NCI-H2171 (cell line): ENCODE results near the gene KIAA0930.
"Not testable (repeated sequence)": the region's sequence is repeated elsewhere in the genome, so short reads cannot be mapped to it uniquely, and the experiment has no call there.

ENCODE experiments used
- DNase-seq: peaks from one replicate; lab custom pipeline; 2025; lab: John Stamatoyannopoulos, UW

KIAA0930 gene

GRCh38 chr22:45240810-45241631 lies at the start of gene KIAA0930:
Gene KIAA0930 (minus strand): TSS chr22:45240894. CDS start chr22:45240703, 191 bp downstream.
- peak; percentile 64 for DNase-seq

GRCh38 chr22:45286854-45287551 lies 46.3 kb upstream of the KIAA0930 start:
- DNase-seq, result no peak

- no peak for DNase-seq
These were observed 44.8 kb upstream of the KIAA0930 start for GRCh38 chr22:45285263-45286058.

- no peak for DNase-seq
These were observed 44.1 kb upstream of the KIAA0930 start, which contains the start of gene UPK3A for GRCh38 chr22:45284705-45285262. Gene UPK3A (plus strand): TSS chr22:45284949. CDS start chr22:45285014, 65 bp downstream.

GRCh38 chr22:45281010-45281409 lies 40.3 kb upstream of the KIAA0930 start:
- no peak for DNase-seq

GRCh38 chr22:45280587-45280980 lies 39.9 kb upstream of the KIAA0930 start:
- DNase-seq, result no peak

GRCh38 chr22:45278125-45278524 lies 37.4 kb upstream of the KIAA0930 start:
- no peak for DNase-seq

GRCh38 chr22:45277720-45278119 lies 37.0 kb upstream of the KIAA0930 start:
- DNase-seq, result not testable (repeated sequence)

GRCh38 chr22:45276507-45277105 lies 35.9 kb upstream of the KIAA0930 start:
- no peak for DNase-seq

GRCh38 chr22:45273452-45274075 lies 32.9 kb upstream of the KIAA0930 start:
- no peak for DNase-seq

- DNase-seq, result no peak
These were observed 31.8 kb upstream of the KIAA0930 start for GRCh38 chr22:45272498-45272897.

- DNase-seq, result no peak
These were observed 31.0 kb upstream of the KIAA0930 start for GRCh38 chr22:45271667-45272201.

- no peak for DNase-seq
These were observed 29.7 kb upstream of the KIAA0930 start for GRCh38 chr22:45270095-45271020.

- DNase-seq, result peak; percentile 78
These were observed 28.5 kb upstream of the KIAA0930 start for GRCh38 chr22:45268958-45269844.

GRCh38 chr22:45268167-45268957 lies 27.7 kb upstream of the KIAA0930 start:
- DNase-seq, result peak; percentile 35

GRCh38 chr22:45265535-45265934 lies 24.8 kb upstream of the KIAA0930 start:
- DNase-seq, result no peak

- no peak for DNase-seq
These were observed 23.0 kb upstream of the KIAA0930 start for GRCh38 chr22:45263463-45264269.
